ENCODE results near the gene EPHA7. TPM values are rescaled to one million over a fixed set of nuclear protein-coding genes. Genes with fewer than 3 reads are reported as not detected.

EPHA7 gene
- total and polyA plus RNA-seq, 2 of the 4 experiments (the other 2 are of a cell fraction), result not detected

DNA sequence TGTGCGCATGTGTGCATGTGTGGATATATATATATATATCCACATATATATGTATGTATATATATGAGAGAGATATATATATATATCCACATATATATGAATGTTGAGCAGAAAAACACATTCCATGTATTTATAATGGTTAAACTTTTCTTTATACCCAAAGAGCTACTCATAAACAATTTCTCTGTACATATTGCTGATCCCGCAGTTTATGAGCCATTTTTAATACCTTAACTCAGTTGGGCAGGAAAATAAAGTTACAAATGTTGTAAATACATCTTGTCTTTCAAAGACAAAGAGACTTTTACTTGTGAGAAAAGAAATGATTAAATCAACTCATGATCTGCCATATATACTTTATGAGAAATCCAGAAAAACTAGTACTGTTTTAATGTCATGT, 18.1 kb upstream of the EPHA7 start:
- H4K5ac ChIP-seq (ENCODE audit: low read depth, low read length), result no peak overlapping the region
- H3K4me3 ChIP-seq (ENCODE audit: insufficient read depth, low read depth, low read length), result no peak overlapping the region
- dilution Hi-C loops (cut with HindIII; ENCODE audit: low sequenced_read_pairs, unreplicated experiment), result no loop called here
- H2BK120ac ChIP-seq (ENCODE audit: low read depth, low read length), result no peak overlapping the region
- no peak overlapping the region for H3K4me2 ChIP-seq (ENCODE audit: low read depth, low read length)
- POLR2A ChIA-PET (ENCODE audit: unreplicated experiment), result no interaction called here
- no peak overlapping the region for H4K91ac ChIP-seq (ENCODE audit: insufficient read depth, low read depth, low read length)
- ATAC-seq (ENCODE audit: low read depth) (no peak), DNase-seq (no peak)
- no peaks in the 10 kb centered on the region for H4K20me1 ChIP-seq (ENCODE audit: insufficient read depth, low read length)
- CTCF ChIA-PET, result no interaction called here
- WGBS, 2 experiments (ENCODE audit: extremely low coverage in 2 of 2, insufficient read length in 1 of 2), result no CpG with 5 or more reads among the region's 2 CpGs
- H2AK9ac ChIP-seq (replicated peaks; ENCODE audit: low read depth, low read length, poor library complexity), result no peak overlapping the region
- H4K8ac ChIP-seq (ENCODE audit: low read depth in 2 of 2, low read length in 2 of 2), result no peak overlapping the region
- in situ Hi-C loops (cut with MboI; ENCODE audit: low sequenced_read_pairs), result no loop called here
- no peak overlapping the region for H3K18ac ChIP-seq (ENCODE audit: low read depth, low read length)
- no peak overlapping the region for H2BK5ac ChIP-seq (ENCODE audit: low read depth, low read length, poor library complexity, severe bottlenecking)
- no peaks in the 10 kb centered on the region for H3K36me3 ChIP-seq (ENCODE audit: control insufficient read depth, insufficient read depth, low read length)
- H2BK20ac ChIP-seq (ENCODE audit: low read depth, low read length), result no peak overlapping the region
- H2AK5ac ChIP-seq (ENCODE audit: low read depth, low read length), result no peak overlapping the region
- no peak overlapping the region for H2AFZ ChIP-seq (replicated peaks; ENCODE audit: low read length, poor library complexity)
- no peak overlapping the region for H3K9ac ChIP-seq (ENCODE audit: low read depth, low read length)
- intact Hi-C loops (cut with micrococcal nuclease), result no loop called here
- BruUV-seq (replicated peaks), result no TSS peak
- H3K23ac ChIP-seq (ENCODE audit: low read depth, low read length), result no peak overlapping the region
- no peak overlapping the region for H3K27ac ChIP-seq (ENCODE audit: insufficient read depth, low read length)
- no peaks in the 10 kb centered on the region for H3K4me1 ChIP-seq (ENCODE audit: control insufficient read depth, insufficient read depth, low read length)
- no peak overlapping the region for H2BK15ac ChIP-seq (ENCODE audit: low read depth, low read length)
- 0 out of 2 replicates have a peak, but pooled peaks have one; percentile 11 for TF ChIP-seq MAFK (IDR thresholded peaks at IDR 0.05; ENCODE audit: low read depth, low read length)
- TF ChIP-seq SMC3 (IDR thresholded peaks at IDR 0.05; ENCODE audit: low read depth, low read length), result no peak
- H3K9me3 ChIP-seq (ENCODE audit: control insufficient read depth, insufficient read depth, low read length), result no peaks in the 10 kb centered on the region
- H3K9me1 ChIP-seq (ENCODE audit: insufficient read depth, low read length), result no peaks in the 10 kb centered on the region
- H3K4ac ChIP-seq (ENCODE audit: low read depth, low read length), result no peak overlapping the region
- no peak overlapping the region for H3K14ac ChIP-seq (replicated peaks; ENCODE audit: low read depth, low read length)
- no peaks in the 10 kb centered on the region for H3K79me1 ChIP-seq (ENCODE audit: low read depth in 1 of 2, low read length in 2 of 2)
- no peak overlapping the region for H3K56ac ChIP-seq (ENCODE audit: extremely low read depth, insufficient read depth, low read length)
- H3K27me3 ChIP-seq (ENCODE audit: control insufficient read depth, insufficient read depth, low read length), result no peaks in the 10 kb centered on the region
